ENCODE data around the gene UBQLNL. TPM values are rescaled to one million over a fixed set of nuclear protein-coding genes. Genes with fewer than 3 reads are reported as not detected.

Gene UBQLNL
- total RNA-seq, 1 donor, result 0.36 TPM

- Histone ChIP-seq H3K27me3 (ENCODE audit: insufficient read depth, low read length) (no peaks in the 10 kb centered on the region), H3K79me2 (ENCODE audit: insufficient read depth, low read length) (no peaks in the 10 kb centered on the region), H3K27ac (ENCODE audit: low read depth, low read length) (no peak overlapping the region), H4K20me1 (ENCODE audit: insufficient read depth, low read length) (no peaks in the 10 kb centered on the region), H3K4me3 (ENCODE audit: insufficient read depth, low read length) (no peak overlapping the region), H3K4me1 (ENCODE audit: insufficient read depth, low read length) (peaks cover 10% of the 10 kb centered on the region), H3K4me2 (ENCODE audit: insufficient read depth, low read length) (no peak overlapping the region), H2AFZ (ENCODE audit: low read length) (no peak overlapping the region), H3K9me3 (ENCODE audit: low read depth, low read length) (no peaks in the 10 kb centered on the region), H3K36me3 (ENCODE audit: insufficient read depth, low read length) (no peaks in the 10 kb centered on the region)
- no peak for DNase-seq (ENCODE audit: insufficient read length, low spot score, missing footprints)
- TF ChIP-seq CTCF (IDR thresholded peaks at IDR 0.05; ENCODE audit: extremely low read depth, low read depth, low read length), result no peak
Measured at GRCh38 chr11:5547982-5548381, 31.5 kb upstream of the UBQLNL start.

GRCh38 chr11:5546457-5546856, 30.0 kb upstream of the UBQLNL start:
- no peak overlapping the region for H3K4me3 ChIP-seq (ENCODE audit: insufficient read depth, low read length)
- H3K4me1 ChIP-seq (ENCODE audit: insufficient read depth, low read length), result peaks cover 10% of the 10 kb centered on the region
- no peak overlapping the region for H3K4me2 ChIP-seq (ENCODE audit: insufficient read depth, low read length)
- H2AFZ ChIP-seq (ENCODE audit: low read length), result no peak overlapping the region
- TF ChIP-seq CTCF (IDR thresholded peaks at IDR 0.05; ENCODE audit: extremely low read depth, low read depth, low read length), result no peak
- no peaks in the 10 kb centered on the region for H3K27me3 ChIP-seq (ENCODE audit: insufficient read depth, low read length)
- no peaks in the 10 kb centered on the region for H3K36me3 ChIP-seq (ENCODE audit: insufficient read depth, low read length)
- no peaks in the 10 kb centered on the region for H3K79me2 ChIP-seq (ENCODE audit: insufficient read depth, low read length)
- no peaks in the 10 kb centered on the region for H4K20me1 ChIP-seq (ENCODE audit: insufficient read depth, low read length)
- no peaks in the 10 kb centered on the region for H3K9me3 ChIP-seq (ENCODE audit: low read depth, low read length)
- no peak overlapping the region for H3K27ac ChIP-seq (ENCODE audit: low read depth, low read length)
- DNase-seq (ENCODE audit: insufficient read length, low spot score, missing footprints), result no peak

GRCh38 chr11:5541427-5541826, 24.9 kb upstream of the UBQLNL start:
- DNase-seq (ENCODE audit: insufficient read length, low spot score, missing footprints), result no peak
- H3K4me3 ChIP-seq (ENCODE audit: insufficient read depth, low read length), result no peak overlapping the region
- H3K36me3 ChIP-seq (ENCODE audit: insufficient read depth, low read length), result no peaks in the 10 kb centered on the region
- no peaks in the 10 kb centered on the region for H3K27me3 ChIP-seq (ENCODE audit: insufficient read depth, low read length)
- no peak overlapping the region for H2AFZ ChIP-seq (ENCODE audit: low read length)
- no peaks in the 10 kb centered on the region for H4K20me1 ChIP-seq (ENCODE audit: insufficient read depth, low read length)
- no peaks in the 10 kb centered on the region for H3K9me3 ChIP-seq (ENCODE audit: low read depth, low read length)
- H3K4me2 ChIP-seq (ENCODE audit: insufficient read depth, low read length), result no peak overlapping the region
- TF ChIP-seq CTCF (IDR thresholded peaks at IDR 0.05; ENCODE audit: extremely low read depth, low read depth, low read length), result no peak
- H3K4me1 ChIP-seq (ENCODE audit: insufficient read depth, low read length), result no peaks in the 10 kb centered on the region
- H3K27ac ChIP-seq (ENCODE audit: low read depth, low read length), result no peak overlapping the region
- no peaks in the 10 kb centered on the region for H3K79me2 ChIP-seq (ENCODE audit: insufficient read depth, low read length)

- Histone ChIP-seq H4K20me1 (ENCODE audit: insufficient read depth, low read length) (no peaks in the 10 kb centered on the region), H3K79me2 (ENCODE audit: insufficient read depth, low read length) (no peaks in the 10 kb centered on the region), H3K27me3 (ENCODE audit: insufficient read depth, low read length) (no peaks in the 10 kb centered on the region), H3K4me3 (ENCODE audit: insufficient read depth, low read length) (no peak overlapping the region), H3K4me1 (ENCODE audit: insufficient read depth, low read length) (no peaks in the 10 kb centered on the region), H2AFZ (ENCODE audit: low read length) (no peak overlapping the region), H3K4me2 (ENCODE audit: insufficient read depth, low read length) (no peak overlapping the region), H3K36me3 (ENCODE audit: insufficient read depth, low read length) (no peaks in the 10 kb centered on the region), H3K9me3 (ENCODE audit: low read depth, low read length) (no peaks in the 10 kb centered on the region), H3K27ac (ENCODE audit: low read depth, low read length) (no peak overlapping the region)
- no peak for DNase-seq (ENCODE audit: insufficient read length, low spot score, missing footprints)
- no peak for TF ChIP-seq CTCF (IDR thresholded peaks at IDR 0.05; ENCODE audit: extremely low read depth, low read depth, low read length)
Measured at GRCh38 chr11:5536482-5536881, 20.0 kb upstream of the UBQLNL start.

Data from osteoblast (primary cell).